Breast epithelium (tissue), 4 donors: Measurements from ENCODE around the gene TRIM5. TPM values are rescaled to one million over a fixed set of nuclear protein-coding genes. Genes with fewer than 3 reads are reported as not detected.
"Not testable (repeated sequence)": the region's sequence is repeated elsewhere in the genome, so short reads cannot be mapped to it uniquely, and the experiment has no call there.

ENCODE experiments used
- DNase-seq, 2 donors: peaks; one replicate each; pipeline ENCODE4 v3.0.0-alpha.2; 2019; ENCODE audit warnings: low spot score in 2 of 2
- H3K27ac ChIP-seq, 2 donors: fragments of 200-600 bp; sonication (generic) in 1 of 2; one replicate each; pipeline ENCODE4 v1.5.1; 2016 to 2019; ENCODE audit warnings: mild to moderate bottlenecking in 1 of 2
- H3K27me3 ChIP-seq, 2 donors: fragments of 200-600 bp; sonication (generic) in 1 of 2; one replicate each; pipeline versions ENCODE4 v1.5.1 to v1.6.0; 2017 to 2019; ENCODE audit warnings: control low read depth in 1 of 2, mild to moderate bottlenecking in 1 of 2
- H3K36me3 ChIP-seq: fragments of 200-600 bp; one replicate; pipeline ENCODE4 v1.5.1; 2019
- H3K4me1 ChIP-seq, 2 donors: fragments of 200-600 bp; sonication (generic); one replicate each; pipeline ENCODE4 v1.5.1; 2016 to 2019; ENCODE audit warnings: control low read depth in 1 of 2
- H3K4me3 ChIP-seq, 3 donors: fragments of 200-600 bp; sonication (generic); 1 replicate in 2 of 3; 2 replicates in 1 of 3; pipeline ENCODE4 v1.5.1; 2016 to 2019; ENCODE audit warnings: mild to moderate bottlenecking in 3 of 3, moderate library complexity in 2 of 3
- H3K9me3 ChIP-seq, 2 donors: fragments of 200-600 bp; sonication (generic) in 1 of 2; one replicate each; pipeline ENCODE4 v1.5.1; 2016 to 2019; ENCODE audit warnings: control low read depth in 1 of 2
- POLR2A ChIP-seq: fragments of 450-650 bp; IDR thresholded peaks from one replicate; pipeline ENCODE4 v1.6.1; 2016; ENCODE audit warnings: antibody characterized with exemption, mild to moderate bottlenecking, moderate library complexity
- POLR2AphosphoS5 ChIP-seq, 3 donors: sonication (generic); formaldehyde crosslinking; IDR thresholded peaks; one replicate each; pipeline ENCODE4 v1.6.1; 2017; ENCODE audit warnings: antibody characterized with exemption in 3 of 3
- intact Hi-C: fragments of 100-400 bp; cut with DNase I; formaldehyde crosslinking; loops from one replicate; pipeline ENCODE4 v1.15.1; 2023; ENCODE audit warnings: low total_unique reads
- total RNA-seq, 3 donors: library from RNA; depleted of rRNA; stranded (reverse); fragments of >200 nt; gene quantifications; one replicate each; pipeline ENCODE4 v1.1.0, GENCODE V29; 2016
- TF ChIP-seq, protein P1 (sequence below), 3 donors: fragments of 450-650 bp; IDR thresholded peaks; one replicate each; pipeline ENCODE4 v1.5.1; 2016 to 2017; ENCODE audit warnings: antibody characterized with exemption in 3 of 3, mild to moderate bottlenecking in 3 of 3, moderate library complexity in 3 of 3

TRIM5 gene
- total RNA-seq, 3 donors from 2014 or later, result 17.1 to 34.4 (median 28.5) TPM

DNA sequence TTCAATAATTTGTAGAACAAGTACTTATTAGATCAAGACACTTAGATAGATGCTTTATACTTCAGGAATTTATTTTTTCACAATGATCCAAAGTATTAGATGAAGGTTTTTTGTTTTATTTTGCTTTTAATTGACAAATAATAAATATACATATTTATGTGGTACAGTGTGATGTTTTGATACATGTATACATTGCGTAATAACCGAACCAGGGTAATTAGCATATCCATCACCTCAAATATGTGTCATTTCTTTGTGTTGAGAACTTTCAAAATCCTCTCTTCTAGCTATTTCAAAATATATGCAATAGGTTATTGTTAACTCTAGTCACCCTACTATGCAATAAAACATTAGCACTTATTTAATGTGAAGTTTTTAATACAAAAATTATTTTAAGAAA, 21.4 kb downstream of the TRIM5 start:
- H3K4me3 ChIP-seq, result no peak overlapping the region
- no peaks in the 10 kb centered on the region for H3K4me1 ChIP-seq
- H3K27ac ChIP-seq, result no peak overlapping the region
- TF ChIP-seq POLR2A, result no peak
- no peak for TF ChIP-seq POLR2AphosphoS5 (IDR thresholded peaks at IDR 0.05)
- TF ChIP-seq, protein P1, sequence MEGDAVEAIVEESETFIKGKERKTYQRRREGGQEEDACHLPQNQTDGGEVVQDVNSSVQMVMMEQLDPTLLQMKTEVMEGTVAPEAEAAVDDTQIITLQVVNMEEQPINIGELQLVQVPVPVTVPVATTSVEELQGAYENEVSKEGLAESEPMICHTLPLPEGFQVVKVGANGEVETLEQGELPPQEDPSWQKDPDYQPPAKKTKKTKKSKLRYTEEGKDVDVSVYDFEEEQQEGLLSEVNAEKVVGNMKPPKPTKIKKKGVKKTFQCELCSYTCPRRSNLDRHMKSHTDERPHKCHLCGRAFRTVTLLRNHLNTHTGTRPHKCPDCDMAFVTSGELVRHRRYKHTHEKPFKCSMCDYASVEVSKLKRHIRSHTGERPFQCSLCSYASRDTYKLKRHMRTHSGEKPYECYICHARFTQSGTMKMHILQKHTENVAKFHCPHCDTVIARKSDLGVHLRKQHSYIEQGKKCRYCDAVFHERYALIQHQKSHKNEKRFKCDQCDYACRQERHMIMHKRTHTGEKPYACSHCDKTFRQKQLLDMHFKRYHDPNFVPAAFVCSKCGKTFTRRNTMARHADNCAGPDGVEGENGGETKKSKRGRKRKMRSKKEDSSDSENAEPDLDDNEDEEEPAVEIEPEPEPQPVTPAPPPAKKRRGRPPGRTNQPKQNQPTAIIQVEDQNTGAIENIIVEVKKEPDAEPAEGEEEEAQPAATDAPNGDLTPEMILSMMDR (IDR thresholded peaks at IDR 0.05), result no peak
- H3K27me3 ChIP-seq, result no peaks in the 10 kb centered on the region
- peaks cover 7% of the 10 kb centered on the region for H3K36me3 ChIP-seq
- no peaks in the 10 kb centered on the region for H3K9me3 ChIP-seq
- intact Hi-C loops, result no loop called here
- DNase-seq, result no peak

DNA sequence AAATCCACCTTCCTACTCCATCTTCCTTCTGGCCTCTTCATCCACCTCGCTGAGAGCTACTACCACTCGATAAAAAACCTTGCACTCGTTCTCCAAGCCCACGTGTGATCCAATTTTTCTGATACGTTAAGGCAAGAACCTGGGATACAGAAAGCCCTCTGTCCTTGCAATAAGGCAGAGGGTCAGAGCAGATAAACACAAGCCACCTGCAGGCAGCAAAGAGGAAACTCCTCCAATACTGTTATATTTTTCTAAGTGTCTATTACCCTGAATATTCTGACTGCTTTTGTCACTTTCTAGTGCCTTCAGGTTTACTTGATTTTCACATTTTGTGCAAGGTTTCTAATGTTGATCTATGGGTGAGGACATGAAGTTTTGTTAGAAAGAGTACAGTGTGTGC, 26.6 kb downstream of the TRIM5 start:
- H3K4me1 ChIP-seq, result no peaks in the 10 kb centered on the region
- intact Hi-C loops, result no loop called here
- H3K27ac ChIP-seq, result no peak overlapping the region
- no peak for DNase-seq
- no peaks in the 10 kb centered on the region for H3K9me3 ChIP-seq
- H3K36me3 ChIP-seq, result peaks cover 7% of the 10 kb centered on the region
- TF ChIP-seq, protein P1 (IDR thresholded peaks at IDR 0.05), result no peak
- TF ChIP-seq POLR2AphosphoS5 (IDR thresholded peaks at IDR 0.05), result no peak
- no peak for TF ChIP-seq POLR2A
- no peaks in the 10 kb centered on the region for H3K27me3 ChIP-seq
- no peak overlapping the region for H3K4me3 ChIP-seq

DNA sequence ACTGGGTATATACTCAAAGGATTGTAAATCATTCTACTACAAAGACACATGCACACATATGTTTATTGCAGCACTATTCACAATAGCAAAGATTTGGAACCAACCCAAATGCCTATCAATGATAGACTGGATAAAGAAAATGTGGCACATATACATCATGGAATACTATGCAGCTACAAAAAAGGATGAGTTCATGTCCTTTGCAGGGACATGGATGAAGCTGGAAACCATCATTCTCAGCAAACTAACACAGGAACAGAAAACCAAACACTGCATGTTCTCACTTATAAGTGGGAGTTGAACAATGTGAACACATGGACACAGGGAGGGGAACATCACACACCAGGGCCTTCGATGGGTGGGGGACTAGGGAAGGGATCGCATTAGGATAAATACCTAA, 27.9 kb downstream of the TRIM5 start:
- intact Hi-C loops, H3K36me3 ChIP-seq, H3K27me3 ChIP-seq: not testable (repeated sequence)

DNA sequence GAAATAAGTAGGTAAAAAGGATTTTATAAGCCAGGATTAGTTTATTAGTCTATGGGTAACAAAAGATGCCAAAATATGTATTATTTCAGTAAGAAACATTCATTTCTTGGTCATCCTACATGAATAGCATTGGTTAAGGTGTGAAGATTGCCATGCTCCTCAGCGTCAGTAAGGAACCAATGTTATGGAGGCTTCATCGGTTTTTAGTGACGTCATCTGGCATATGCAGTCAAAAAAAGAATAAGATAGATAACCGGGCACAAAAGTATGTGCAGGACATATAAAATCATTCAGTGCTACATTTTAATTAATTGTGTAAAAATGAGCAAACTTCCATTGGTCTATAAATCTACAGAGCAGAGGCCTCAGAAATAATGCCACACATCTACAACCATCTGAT, 29.4 kb downstream of the TRIM5 start:
- Histone ChIP-seq H3K4me1 (no peaks in the 10 kb centered on the region), H3K4me3 (no peak overlapping the region), H3K27ac (no peak overlapping the region), H3K27me3 (no peaks in the 10 kb centered on the region), H3K9me3 (no peaks in the 10 kb centered on the region), H3K36me3 (no peaks in the 10 kb centered on the region)
- intact Hi-C loops, result no loop called here
- no peak for TF ChIP-seq POLR2A
- TF ChIP-seq POLR2AphosphoS5 (IDR thresholded peaks at IDR 0.05), result no peak
- TF ChIP-seq, protein P1 (IDR thresholded peaks at IDR 0.05), result no peak
- DNase-seq, result no peak

More for the DNA sequence above, 27.9 kb downstream of the TRIM5 start:
- not testable (repeated sequence) for DNase-seq, H3K4me1 ChIP-seq, H3K9me3 ChIP-seq, H3K4me3 ChIP-seq, H3K27ac ChIP-seq

DNA sequence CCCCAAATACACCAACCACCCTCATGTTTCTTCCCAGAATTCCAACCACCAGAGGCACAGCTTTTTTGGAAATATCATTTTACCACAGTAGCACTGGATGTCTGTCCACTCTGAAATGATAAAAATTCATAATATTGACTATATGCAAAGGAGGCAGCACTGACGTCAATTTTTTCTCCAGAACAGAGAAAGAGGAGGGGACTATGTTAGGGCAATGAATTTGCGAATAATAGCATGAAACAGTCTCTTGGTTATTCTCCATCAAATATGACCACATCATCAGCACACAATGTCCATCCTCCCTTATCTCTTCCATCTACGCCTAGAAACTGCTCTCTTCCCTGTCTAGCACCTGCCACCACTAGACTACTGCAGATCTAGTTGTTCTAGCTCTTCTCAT, 38.7 kb downstream of the TRIM5 start:
- Histone ChIP-seq H3K4me1 (no peaks in the 10 kb centered on the region), H3K27me3 (no peaks in the 10 kb centered on the region), H3K4me3 (no peak overlapping the region), H3K9me3 (no peaks in the 10 kb centered on the region), H3K27ac (no peak overlapping the region), H3K36me3 (peaks cover 13% of the 10 kb centered on the region)
- intact Hi-C loops, result no loop called here
- TF ChIP-seq POLR2AphosphoS5 (IDR thresholded peaks at IDR 0.05), result no peak
- DNase-seq, result no peak

DNA sequence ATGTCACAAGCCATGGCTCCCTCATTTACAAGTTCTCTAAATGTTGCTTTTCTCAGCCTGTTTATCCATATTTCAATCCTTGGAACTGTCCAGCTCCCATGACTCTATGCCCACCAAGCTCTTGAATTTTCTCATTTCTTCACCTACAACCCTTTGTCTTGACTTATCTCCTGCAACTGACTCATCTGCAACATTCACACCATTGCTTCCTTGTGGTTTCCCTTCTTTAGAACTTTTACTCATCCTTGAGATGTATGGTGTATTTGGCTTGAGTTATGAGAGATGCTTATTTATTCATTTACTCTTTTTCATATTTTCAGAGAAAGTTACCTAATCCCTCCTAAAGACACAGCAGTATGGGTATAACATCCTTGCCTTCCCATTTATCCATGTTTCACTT, 41.3 kb downstream of the TRIM5 start:
- intact Hi-C loops, result no loop called here
- Histone ChIP-seq H3K9me3 (no peaks in the 10 kb centered on the region), H3K36me3 (peaks cover 21% of the 10 kb centered on the region), H3K27me3 (no peaks in the 10 kb centered on the region), H3K27ac (no peak overlapping the region), H3K4me1 (no peaks in the 10 kb centered on the region), H3K4me3 (no peak overlapping the region)
- TF ChIP-seq POLR2AphosphoS5 (IDR thresholded peaks at IDR 0.05), result no peak
- TF ChIP-seq, protein P1 (IDR thresholded peaks at IDR 0.05), result no peak
- TF ChIP-seq POLR2A, result no peak
- DNase-seq, result no peak
